Measurements from ENCODE around the gene CTSD. TPM values are rescaled to one million over a fixed set of nuclear protein-coding genes. Genes with fewer than 3 reads are reported as not detected.

Gene CTSD
- total RNA-seq, 6 experiments from 2014 or later: 212 to 240 (median 229) TPM

DNA sequence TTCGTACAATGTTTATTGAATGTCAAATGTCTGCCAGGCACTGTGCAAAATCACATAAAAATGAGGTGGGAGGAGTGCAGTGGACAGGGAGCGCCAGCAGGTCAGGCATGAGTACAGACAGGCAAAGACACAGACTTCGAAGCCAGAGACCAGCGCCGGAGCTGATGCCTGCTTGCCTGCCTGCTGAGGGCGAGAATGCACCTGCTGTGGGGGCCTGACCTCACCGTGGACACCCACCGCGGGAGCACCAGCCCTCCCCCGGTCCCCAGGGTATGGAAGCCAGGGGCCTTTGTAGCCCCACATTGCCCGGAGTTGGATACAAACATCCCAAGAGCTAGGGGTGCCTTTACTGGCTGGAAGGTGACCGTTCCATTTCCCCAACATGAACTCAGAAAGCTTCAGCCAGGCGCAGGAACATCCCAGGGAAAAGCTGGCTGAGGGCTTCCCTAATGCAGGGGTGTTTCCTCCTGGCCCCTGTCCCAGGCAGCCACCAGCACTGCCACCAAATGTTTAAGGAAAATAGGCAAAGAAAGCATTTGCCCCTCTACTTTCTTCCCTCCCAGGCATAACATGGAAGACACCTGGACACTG is 31.2 kb downstream of the CTSD start:
- TF ChIP-seq, protein P1, sequence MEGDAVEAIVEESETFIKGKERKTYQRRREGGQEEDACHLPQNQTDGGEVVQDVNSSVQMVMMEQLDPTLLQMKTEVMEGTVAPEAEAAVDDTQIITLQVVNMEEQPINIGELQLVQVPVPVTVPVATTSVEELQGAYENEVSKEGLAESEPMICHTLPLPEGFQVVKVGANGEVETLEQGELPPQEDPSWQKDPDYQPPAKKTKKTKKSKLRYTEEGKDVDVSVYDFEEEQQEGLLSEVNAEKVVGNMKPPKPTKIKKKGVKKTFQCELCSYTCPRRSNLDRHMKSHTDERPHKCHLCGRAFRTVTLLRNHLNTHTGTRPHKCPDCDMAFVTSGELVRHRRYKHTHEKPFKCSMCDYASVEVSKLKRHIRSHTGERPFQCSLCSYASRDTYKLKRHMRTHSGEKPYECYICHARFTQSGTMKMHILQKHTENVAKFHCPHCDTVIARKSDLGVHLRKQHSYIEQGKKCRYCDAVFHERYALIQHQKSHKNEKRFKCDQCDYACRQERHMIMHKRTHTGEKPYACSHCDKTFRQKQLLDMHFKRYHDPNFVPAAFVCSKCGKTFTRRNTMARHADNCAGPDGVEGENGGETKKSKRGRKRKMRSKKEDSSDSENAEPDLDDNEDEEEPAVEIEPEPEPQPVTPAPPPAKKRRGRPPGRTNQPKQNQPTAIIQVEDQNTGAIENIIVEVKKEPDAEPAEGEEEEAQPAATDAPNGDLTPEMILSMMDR (IDR thresholded peaks at IDR 0.05): no peak
- Mint-ChIP-seq H3K4me1 (ENCODE audit: low read depth) (no peaks in the 10 kb centered on the region; the same call in 1 of the 2 replicates), H3K9me3 (peaks cover 29% of the 10 kb centered on the region), H3K36me3 (ENCODE audit: low read depth) (peaks cover 23% of the 10 kb centered on the region), H3K27me3 (ENCODE audit: insufficient read depth) (peaks cover 34% of the 10 kb centered on the region), H3K4me3 (no peak overlapping the region), H3K27ac (no peak overlapping the region)
- no peak for DNase-seq

DNA sequence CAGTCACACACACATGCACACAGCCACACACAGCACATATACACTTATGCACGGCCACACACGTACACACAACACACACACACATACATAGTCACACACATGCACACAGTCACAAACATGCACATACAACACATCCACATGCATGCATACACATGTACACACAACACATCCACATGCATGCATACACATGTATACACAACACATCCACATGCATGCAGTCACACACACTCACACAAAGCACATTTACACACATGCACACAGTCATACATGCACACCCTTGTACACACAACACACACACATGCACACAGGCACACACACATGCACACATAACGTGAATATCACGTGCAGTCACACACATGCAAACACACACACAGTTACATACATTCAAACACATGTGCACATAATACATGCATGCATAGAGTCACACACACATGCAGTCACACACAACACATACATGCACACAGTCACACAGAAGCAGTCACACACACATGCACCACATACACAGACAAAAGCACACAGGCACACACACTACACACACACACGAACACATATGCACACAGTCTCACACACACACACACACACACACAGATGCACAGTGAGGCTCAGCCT is 32.2 kb downstream of the CTSD start:
- Mint-ChIP-seq H3K4me1 (ENCODE audit: low read depth) (no peaks in the 10 kb centered on the region; the same call in 1 of the 2 replicates), H3K4me3 (no peak overlapping the region), H3K36me3 (ENCODE audit: low read depth) (peaks cover 18% of the 10 kb centered on the region), H3K9me3 (peaks cover 21% of the 10 kb centered on the region), H3K27ac (no peak overlapping the region), H3K27me3 (ENCODE audit: insufficient read depth) (peaks cover 39% of the 10 kb centered on the region)
- DNase-seq: no peak
- TF ChIP-seq, protein P1 (IDR thresholded peaks at IDR 0.05): no peak

DNA sequence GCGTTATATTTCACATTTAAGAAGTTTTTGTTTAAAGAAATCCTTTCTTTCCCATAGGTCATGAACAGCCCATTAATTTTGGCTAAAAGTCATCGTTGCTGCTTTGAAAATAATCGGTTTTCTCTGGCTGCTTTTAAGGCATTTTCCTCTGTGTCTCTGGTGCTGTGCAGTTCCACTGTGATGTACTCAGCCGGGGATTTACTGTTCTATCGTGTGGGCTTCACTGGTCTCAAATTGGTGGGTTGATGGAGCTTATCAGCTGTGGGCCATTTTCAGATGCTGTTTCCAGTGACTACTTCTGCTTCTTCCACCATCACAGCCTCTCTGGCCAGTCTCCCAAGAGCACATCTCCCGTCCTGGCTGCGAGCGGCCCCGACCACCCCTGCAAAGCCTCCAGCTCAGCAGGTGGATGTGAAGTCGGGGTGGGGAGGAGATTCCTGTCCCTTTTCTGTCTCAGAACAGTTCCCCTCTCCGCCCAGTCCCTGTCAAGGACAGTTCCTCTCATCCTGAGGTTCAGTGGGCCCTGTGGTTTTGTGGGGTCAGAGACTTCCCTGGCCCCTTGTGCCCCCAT is 33.6 kb downstream of the CTSD start:
- Mint-ChIP-seq H3K27ac (no peak overlapping the region), H3K4me1 (ENCODE audit: low read depth) (no peaks in the 10 kb centered on the region; the same call in 1 of the 2 replicates), H3K9me3 (peaks cover 9% of the 10 kb centered on the region; the same call in 1 of the 2 replicates), H3K4me3 (no peak overlapping the region), H3K27me3 (ENCODE audit: insufficient read depth) (peaks cover 42% of the 10 kb centered on the region), H3K36me3 (ENCODE audit: low read depth) (peaks cover 7% of the 10 kb centered on the region; the same call in 1 of the 2 replicates)
- no peak for DNase-seq
- TF ChIP-seq, protein P1 (IDR thresholded peaks at IDR 0.05): no peak

DNA sequence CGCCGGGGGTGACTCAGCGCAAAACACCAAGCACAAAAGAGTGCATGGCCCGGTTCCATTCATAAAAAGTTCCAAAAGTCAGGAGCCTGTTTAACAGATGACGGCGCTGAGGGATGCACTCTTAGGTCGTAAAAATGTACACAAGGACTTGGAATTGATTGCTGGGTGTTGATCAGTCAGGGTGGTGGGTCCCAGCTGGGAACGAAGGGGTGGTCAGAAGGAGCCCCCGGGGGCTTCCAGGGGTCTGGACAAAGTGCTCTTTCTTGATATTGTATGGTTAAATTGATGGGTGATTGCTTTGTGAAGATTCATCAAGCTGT is 34.1 kb downstream of the CTSD start:
- Mint-ChIP-seq H3K4me1 (ENCODE audit: low read depth) (no peaks in the 10 kb centered on the region; the same call in 1 of the 2 replicates), H3K36me3 (ENCODE audit: low read depth) (peaks cover 7% of the 10 kb centered on the region; the same call in 1 of the 2 replicates), H3K27me3 (ENCODE audit: insufficient read depth) (peaks cover 44% of the 10 kb centered on the region), H3K27ac (no peak overlapping the region), H3K4me3 (no peak overlapping the region), H3K9me3 (peaks cover 9% of the 10 kb centered on the region; the same call in 1 of the 2 replicates)
- peak; percentile 16 for DNase-seq
- TF ChIP-seq, protein P1 (IDR thresholded peaks at IDR 0.05): no peak

DNA sequence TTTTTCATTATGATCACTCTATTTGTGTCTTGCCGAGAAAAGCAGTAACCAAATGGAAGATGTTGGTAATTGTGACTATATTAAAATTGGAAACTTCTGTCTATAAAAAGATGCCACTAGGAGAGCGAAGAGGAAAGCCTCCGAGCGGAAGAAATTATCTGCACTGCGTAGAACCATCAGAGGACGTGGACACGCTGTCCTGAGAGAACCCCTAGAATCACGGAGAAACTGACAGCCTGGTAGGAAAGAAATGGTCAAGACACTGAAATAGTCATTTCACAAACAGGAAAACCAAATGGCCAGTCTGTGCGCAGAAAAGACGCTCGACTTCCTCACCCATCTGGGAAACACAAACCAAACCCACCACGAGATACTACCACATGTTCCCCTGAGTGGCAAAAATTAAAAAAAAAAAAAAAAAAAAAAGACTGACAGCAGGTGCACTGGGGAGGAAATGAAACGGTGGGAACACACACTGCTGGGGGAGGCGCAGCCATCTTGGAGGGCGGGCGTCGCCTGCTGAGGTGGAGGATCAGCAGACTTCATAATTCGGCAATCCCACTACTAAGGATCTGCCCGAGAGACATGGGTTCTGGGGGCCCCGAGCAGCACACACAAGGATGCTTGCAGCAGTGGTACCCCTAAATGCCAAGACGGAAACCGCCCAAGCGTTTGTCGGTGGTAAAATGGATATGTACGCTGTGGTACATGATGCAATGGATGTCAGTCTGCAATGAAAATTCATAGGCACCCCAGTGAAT is 34.6 kb downstream of the CTSD start:
- TF ChIP-seq, protein P1 (IDR thresholded peaks at IDR 0.05): no peak
- H3K4me3 Mint-ChIP-seq: no peak overlapping the region
- H3K27ac Mint-ChIP-seq: no peak overlapping the region
- no peak for DNase-seq
- peaks cover 39% of the 10 kb centered on the region for H3K27me3 Mint-ChIP-seq (ENCODE audit: insufficient read depth)
- H3K4me1 Mint-ChIP-seq (ENCODE audit: low read depth): no peaks in the 10 kb centered on the region; the same call in 1 of the 2 replicates
- peaks cover 9% of the 10 kb centered on the region; the same call in 1 of the 2 replicates for H3K9me3 Mint-ChIP-seq
- H3K36me3 Mint-ChIP-seq (ENCODE audit: low read depth): peaks cover 7% of the 10 kb centered on the region; the same call in 1 of the 2 replicates
